Measurements from ENCODE around the gene CPAMD8.
"Not testable (repeated sequence)": the region's sequence is repeated elsewhere in the genome, so short reads cannot be mapped to it uniquely, and the experiment has no call there.

CPAMD8 gene

DNA sequence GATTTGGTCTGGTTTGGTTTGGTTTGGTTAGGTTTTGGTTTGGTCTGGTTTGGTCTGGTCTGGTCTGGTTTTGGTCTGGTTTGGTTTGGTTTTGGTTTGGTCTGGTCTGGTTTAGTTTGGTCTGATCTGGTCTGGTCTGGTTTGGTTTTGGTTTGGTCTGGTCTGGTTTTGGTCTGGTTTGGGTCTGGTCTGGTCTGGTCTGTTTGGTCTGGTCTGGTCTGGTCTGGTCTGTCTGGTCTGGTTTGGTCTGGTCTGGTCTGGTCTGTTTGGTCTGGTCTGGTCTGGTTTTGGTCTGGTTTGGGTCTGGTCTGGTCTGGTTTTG is 151.7 kb downstream of the CPAMD8 start:
- not testable (repeated sequence) for DNase-seq (ENCODE audit: low read depth)

- no peak for DNase-seq (ENCODE audit: low read depth)
These were observed 152.2 kb downstream of the CPAMD8 start for GRCh38 chr19:16874250-16874977.

GRCh38 chr19:16873594-16873993 is 153.0 kb downstream of the CPAMD8 start:
- no peak for DNase-seq (ENCODE audit: low read depth)

DNA sequence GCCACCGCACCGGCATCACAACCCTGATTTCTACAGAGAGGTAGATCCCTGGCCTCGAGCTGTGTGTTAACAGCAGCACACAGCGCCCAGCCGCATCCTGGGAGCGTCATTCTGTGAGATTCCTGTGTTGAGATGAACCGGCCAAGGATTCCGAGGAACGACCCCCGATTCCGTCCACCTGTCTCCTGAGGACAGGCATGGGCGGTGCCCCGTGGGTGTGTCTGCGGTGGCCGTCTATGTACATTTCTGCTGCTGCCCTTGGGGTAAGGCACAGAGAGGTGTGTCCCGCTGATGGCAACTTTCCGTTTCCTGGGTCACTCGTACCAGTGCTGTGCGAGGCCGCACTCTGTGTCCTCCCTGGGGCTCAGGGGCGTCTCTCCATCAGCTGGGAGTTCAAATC is 153.9 kb downstream of the CPAMD8 start:
- DNase-seq (ENCODE audit: low read depth) = no peak

GRCh38 chr19:16871871-16872270 is 154.7 kb downstream of the CPAMD8 start:
- no peak for DNase-seq (ENCODE audit: low read depth)

- no peak for DNase-seq (ENCODE audit: low read depth)
These were observed 157.2 kb downstream of the CPAMD8 start for GRCh38 chr19:16869331-16869972.

GRCh38 chr19:16868423-16869130 is 158.0 kb downstream of the CPAMD8 start:
- no peak for DNase-seq (ENCODE audit: low read depth)

DNA sequence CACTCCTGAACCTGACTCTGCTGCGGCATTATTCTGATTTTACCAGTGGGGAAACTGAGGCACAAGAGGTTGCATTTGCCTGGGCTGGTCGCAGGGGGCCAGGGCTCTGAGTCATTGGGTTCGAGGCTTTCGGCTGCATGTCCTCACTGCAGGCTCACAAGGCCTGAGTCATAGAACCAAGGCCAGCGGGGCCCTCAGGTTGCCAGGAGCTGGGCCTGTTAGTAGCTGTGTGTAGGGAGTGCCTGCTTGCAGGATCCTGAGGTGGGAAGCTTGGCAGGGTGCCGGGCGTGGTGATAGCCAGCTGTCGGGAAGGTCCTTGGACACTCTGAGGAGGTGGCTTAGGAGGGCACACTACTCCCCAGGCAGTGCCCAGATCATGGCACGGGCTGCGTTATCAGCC is 159.4 kb downstream of the CPAMD8 start:
- no peak for DNase-seq (ENCODE audit: low read depth)

GRCh38 chr19:16862826-16863415 is 163.7 kb downstream of the CPAMD8 start:
- DNase-seq (ENCODE audit: low read depth) = no peak

DNA sequence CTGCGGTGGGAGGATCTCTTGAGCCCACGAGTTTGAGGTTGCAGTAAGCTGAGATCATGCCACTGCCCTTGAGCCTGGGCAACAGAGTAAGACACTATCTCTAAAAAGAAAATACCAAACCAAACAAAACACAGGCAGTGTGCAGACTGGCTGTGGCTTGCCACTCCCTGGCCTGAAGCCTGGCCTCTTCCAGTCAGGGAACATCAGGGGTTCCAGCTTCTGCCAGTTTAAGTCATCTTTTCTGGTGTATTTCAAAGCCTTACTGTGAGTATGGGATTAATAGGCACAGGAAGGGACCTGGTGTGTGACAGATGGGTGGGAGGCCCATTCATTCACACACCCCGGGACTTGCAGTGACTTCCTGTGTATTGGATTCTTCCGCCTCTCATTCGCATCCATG is 164.8 kb downstream of the CPAMD8 start:
- DNase-seq (ENCODE audit: low read depth) = no peak

DNA sequence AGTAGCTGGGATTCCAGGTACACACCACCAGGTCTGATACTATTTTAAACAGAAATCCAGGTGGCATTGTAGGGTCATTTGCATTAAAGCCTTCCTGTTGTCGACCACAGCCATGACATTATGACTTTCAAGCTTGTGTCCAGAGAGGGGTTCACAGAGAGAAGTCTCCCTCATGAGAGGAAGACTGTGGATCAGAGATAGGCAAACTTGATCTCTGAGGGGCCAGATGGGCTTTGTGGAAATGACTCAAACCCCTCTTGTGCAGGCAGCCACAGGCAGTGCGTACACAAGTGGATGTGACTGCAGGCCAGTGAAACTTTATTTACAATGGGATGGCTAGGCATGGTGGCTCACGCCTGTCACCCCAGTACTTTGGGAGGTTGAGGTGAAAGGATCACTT is 165.6 kb downstream of the CPAMD8 start:
- DNase-seq (ENCODE audit: low read depth) = no peak

- no peak for DNase-seq (ENCODE audit: low read depth)
These were observed 166.5 kb downstream of the CPAMD8 start for GRCh38 chr19:16860118-16860517.

- no peak for DNase-seq (ENCODE audit: low read depth)
These were observed 167.0 kb downstream of the CPAMD8 start for GRCh38 chr19:16859626-16860025.

DNA sequence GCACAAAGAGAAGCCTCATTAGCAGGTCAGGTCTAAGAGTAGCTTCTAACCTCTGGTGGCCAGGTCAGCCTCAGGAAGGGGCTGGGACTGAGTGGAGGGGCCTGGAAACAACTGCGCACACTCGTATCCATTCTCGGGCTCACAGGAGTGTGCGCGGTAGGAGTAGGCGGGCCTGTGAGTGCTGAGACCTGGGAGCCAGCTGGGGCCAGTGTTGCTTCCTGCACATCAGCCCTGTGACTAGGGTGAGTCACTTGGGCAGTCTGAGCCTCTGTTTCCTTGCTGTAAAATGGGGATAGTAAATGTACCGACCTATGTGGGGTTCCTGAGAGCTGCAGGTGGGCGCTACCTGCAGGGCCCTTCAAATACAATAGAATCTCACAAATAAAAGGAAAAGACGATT is 170.5 kb downstream of the CPAMD8 start:
- no peak for DNase-seq (ENCODE audit: low read depth)

DNA sequence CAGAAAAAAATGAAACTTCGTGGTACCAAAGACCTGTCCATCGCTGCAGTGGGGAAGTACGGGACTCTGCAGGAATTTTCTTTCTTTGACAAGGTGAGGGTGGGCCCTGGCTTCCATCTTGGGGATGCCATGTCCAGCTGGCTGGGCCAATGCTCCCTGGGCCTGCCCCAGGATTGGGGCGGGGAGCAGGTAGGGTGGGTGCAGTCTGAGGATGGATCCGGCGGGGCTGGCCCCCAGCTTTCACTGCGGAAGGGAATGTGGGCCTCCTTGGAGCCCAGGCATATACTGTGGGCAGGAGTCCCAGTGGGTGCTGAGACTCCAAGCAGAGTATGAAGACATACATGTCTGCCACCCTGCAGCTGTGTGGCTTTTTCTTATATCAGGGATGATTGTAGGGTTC is 173.5 kb downstream of the CPAMD8 start:
- DNase-seq (ENCODE audit: low read depth) = no peak

DNA sequence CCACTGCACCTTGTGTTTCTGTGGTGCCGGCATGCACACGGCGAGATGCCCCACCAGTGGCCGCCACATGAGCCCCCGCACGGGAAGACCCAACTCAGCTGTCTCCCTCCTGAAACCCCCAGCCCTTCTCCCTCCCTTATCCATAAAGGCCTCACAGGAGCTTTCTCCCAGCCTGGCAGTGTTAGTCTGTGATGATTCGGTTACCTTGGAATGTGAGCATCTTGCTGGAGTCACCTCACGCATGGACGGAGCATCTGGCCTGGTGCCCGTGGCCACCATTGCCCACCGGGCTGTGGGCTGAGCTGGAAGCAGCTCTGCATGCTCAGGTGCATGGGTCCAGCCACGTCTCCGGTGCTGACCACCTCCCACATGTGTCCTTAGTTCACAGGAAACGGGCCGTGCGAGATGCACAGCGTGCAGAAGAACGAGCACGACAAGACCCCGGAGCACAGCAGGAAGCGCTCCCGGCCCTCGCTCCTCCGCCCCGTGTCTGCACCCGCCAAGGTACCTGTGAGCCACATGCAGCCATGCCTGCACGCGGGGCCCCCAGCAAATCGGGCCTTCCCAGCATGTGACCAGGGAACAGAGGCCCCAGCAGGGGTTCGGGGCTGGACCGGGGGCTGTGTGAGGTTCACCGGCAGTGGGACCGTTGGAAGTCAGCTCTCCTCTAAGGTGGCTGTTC is 175.4 kb downstream of the CPAMD8 start:
- DNase-seq (ENCODE audit: low read depth) = no peak

- no peak for DNase-seq (ENCODE audit: low read depth)
These were observed 176.5 kb downstream of the CPAMD8 start for GRCh38 chr19:16850133-16850532.

GRCh38 chr19:16849168-16849567 is 177.4 kb downstream of the CPAMD8 start:
- no peak for DNase-seq (ENCODE audit: low read depth)

DNA sequence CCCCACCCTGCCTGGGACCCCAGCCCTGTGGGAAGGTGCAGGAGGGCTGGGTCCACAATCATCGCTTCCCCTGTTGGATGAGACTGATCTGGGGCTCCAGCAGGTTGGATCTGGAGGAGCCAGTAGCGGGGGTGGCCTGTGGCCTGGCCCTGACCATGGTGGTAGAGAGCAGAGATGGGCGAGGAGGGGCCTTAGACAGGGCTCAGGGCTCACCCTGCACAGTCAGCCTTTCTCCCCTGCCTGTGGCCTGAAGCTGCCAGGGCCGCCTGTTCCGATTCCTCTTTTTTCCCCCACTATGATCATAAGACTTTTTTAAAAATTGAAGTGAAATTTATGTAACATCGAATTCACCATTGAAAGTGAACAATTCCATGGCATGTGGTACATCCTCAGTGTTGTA is 179.2 kb downstream of the CPAMD8 start:
- DNase-seq (ENCODE audit: low read depth) = no peak

DNA sequence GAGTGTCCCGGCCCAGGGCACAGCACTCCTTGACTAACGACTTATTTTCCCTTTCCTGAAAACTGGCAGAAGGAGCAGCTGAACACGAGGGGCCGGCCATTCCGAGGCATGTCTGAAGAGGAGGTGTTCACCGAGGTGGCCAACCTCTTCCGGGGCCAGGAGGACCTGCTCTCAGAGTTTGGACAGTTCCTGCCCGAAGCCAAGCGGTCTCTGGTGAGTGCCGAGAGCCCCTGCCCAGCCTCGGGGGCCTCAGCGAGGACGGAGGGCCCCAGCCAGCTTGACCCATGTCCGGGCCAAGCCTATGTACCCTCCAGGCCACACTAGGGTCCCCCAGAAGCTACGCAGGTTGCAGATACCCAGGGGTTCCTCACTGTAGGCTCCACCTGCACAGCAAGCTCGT is 179.7 kb downstream of the CPAMD8 start:
- no peak for DNase-seq (ENCODE audit: low read depth)

Measured in stimulated activated CD8-positive, alpha-beta memory T cell treated with anti-CD3 and anti-CD28 coated beads, Interleukin-15, amount 100 ng/mL, for 1 hour (primary cell).